HCT116 (cell line): Measurements from ENCODE around the gene TFB2M. TPM values are rescaled to one million over a fixed set of nuclear protein-coding genes. Genes with fewer than 3 reads are reported as not detected.
A peak's percentile ranks its signal among the peaks of the same experiment; 100 is the strongest.
"Not testable (repeated sequence)": the region's sequence is repeated elsewhere in the genome, so short reads cannot be mapped to it uniquely, and the experiment has no call there.

Experiments used
- ATAC-seq: fragments of 200-7000 bp; cut with Tn5 transposase; 2 replicates; pipeline ENCODE4 v1.9.1; 2020; ENCODE audit warnings: mild to moderate bottlenecking, moderate library complexity
- BruUV-seq: library from RNA; stranded (reverse); fragments of 400-500 nt; replicated peaks from 2 replicates; lab custom pipeline; 2021; lab: Mats Ljungman, UMichigan
- CTCF ChIA-PET: fragments of 300-600 bp; sonication (Branson Sonifier 250); formaldehyde crosslinking; loops from one replicate; lab custom pipeline; 2021; ENCODE audit warnings: antibody characterized with exemption; lab: Charles Lee
- POLR2A ChIA-PET: fragments of 300-600, 350-600 bp; sonication (Branson Sonifier 250); formaldehyde crosslinking; loops from one replicate; lab custom pipeline; 2021; ENCODE audit warnings: antibody characterized with exemption; lab: Charles Lee
- RAD21 ChIA-PET, 2 experiments: fragments of 300-600 bp; sonication (Branson Sonifier 250); formaldehyde crosslinking; loops; one replicate each; lab custom pipeline; 2023; ENCODE audit warnings: low total read pairs in 2 of 2; ENCODE audit not compliant: uncharacterized antibody in 2 of 2, unreplicated experiment in 2 of 2, low non-redundant PET in 1 of 2; lab: Charles Lee
- DNase-seq: peaks from one replicate; pipeline ENCODE4 v3.0.0-alpha.2; 2010; ENCODE audit warnings: low read depth, low spot score
- H2AFZ ChIP-seq: fragments of 200-600 bp; shearing (Covaris generic), sonication (generic); 2 replicates; pipeline ENCODE4 v1.6.1; 2017; ENCODE audit warnings: low read depth, mixed run types, mixed read lengths, antibody characterized with exemption, low read length; ENCODE audit not compliant: poor library complexity, severe bottlenecking
- H3K27ac ChIP-seq: 2 replicates; pipeline ENCODE4 v1.5.1; 2012; ENCODE audit warnings: low read depth, low read length
- H3K27me3 ChIP-seq: fragments of 200-600 bp; sonication (generic); 2 replicates; pipeline ENCODE4 v1.6.1; 2016; ENCODE audit warnings: mixed run types, low read length, mixed read lengths; ENCODE audit not compliant: insufficient read depth
- H3K36me3 ChIP-seq, 2 experiments: fragments of 200-500 bp in 1 of 2; fragments of 200-600 bp in 1 of 2; sonication (Bioruptor generic) in 1 of 2; sonication (generic) in 1 of 2; 2 replicates each; pipeline versions ENCODE4 v1.5.1 to v1.6.1; 2014 to 2016; ENCODE audit warnings: low read length in 2 of 2, inconsistent platforms in 1 of 2, mixed read lengths in 1 of 2, mixed run types in 1 of 2; ENCODE audit not compliant: insufficient read depth in 2 of 2, control insufficient read depth in 1 of 2
- H3K4me1 ChIP-seq, 2 experiments: fragments of 200-600 bp in 1 of 2; sonication (generic) in 1 of 2; 2 replicates each; pipeline versions ENCODE4 v1.5.1 to v1.6.1; 2012 to 2017; ENCODE audit warnings: low read length in 2 of 2, inconsistent platforms in 1 of 2, mild to moderate bottlenecking in 1 of 2, mixed read lengths in 1 of 2, mixed run types in 1 of 2, moderate library complexity in 1 of 2; ENCODE audit not compliant: insufficient read depth in 2 of 2, control insufficient read depth in 1 of 2
- H3K4me2 ChIP-seq: fragments of 200-600 bp; sonication (generic); 2 replicates; pipeline ENCODE4 v1.6.1; 2017; ENCODE audit warnings: mixed run types, low read length, mixed read lengths
- H3K4me3 ChIP-seq, 2 experiments: fragments of 200-600 bp in 1 of 2; sonication (generic) in 1 of 2; replicated peaks in 1 of 2; 2 replicates each; pipeline ENCODE4 v1.5.1; 2011 to 2016; ENCODE audit warnings: low read length in 2 of 2, control low read depth in 1 of 2, low read depth in 1 of 2, mild to moderate bottlenecking in 1 of 2, mixed read lengths in 1 of 2, mixed run types in 1 of 2
- H3K79me2 ChIP-seq: fragments of 200-600 bp; sonication (generic); 2 replicates; pipeline ENCODE4 v1.6.1; 2017; ENCODE audit warnings: mild to moderate bottlenecking, mixed run types, low read length, moderate library complexity, mixed read lengths; ENCODE audit not compliant: insufficient read depth
- H3K9ac ChIP-seq: fragments of 200-600 bp; sonication (generic); 2 replicates; pipeline ENCODE4 v1.6.1; 2016; ENCODE audit warnings: low read length, mixed read lengths
- H3K9me2 ChIP-seq: fragments of 200-600 bp; sonication (generic), shearing (Covaris generic); 2 replicates; pipeline ENCODE4 v1.6.1; 2017; ENCODE audit warnings: mixed run types, mild to moderate bottlenecking, moderate library complexity; ENCODE audit not compliant: insufficient read depth
- H3K9me3 ChIP-seq, 2 experiments: fragments of 200-500 bp in 1 of 2; fragments of 200-600 bp in 1 of 2; sonication (Bioruptor generic) in 1 of 2; sonication (generic) in 1 of 2; 2 replicates each; pipeline ENCODE4 v1.6.1; 2014 to 2017; ENCODE audit warnings: low read length in 2 of 2, mixed read lengths in 2 of 2, inconsistent platforms in 1 of 2, low read depth in 1 of 2, mild to moderate bottlenecking in 1 of 2, mixed run types in 1 of 2, moderate library complexity in 1 of 2; ENCODE audit not compliant: control insufficient read depth in 1 of 2, insufficient read depth in 1 of 2
- H4K20me1 ChIP-seq: fragments of 200-600 bp; sonication (generic), shearing (Covaris generic); 2 replicates; pipeline ENCODE4 v1.6.1; 2017; ENCODE audit warnings: mixed run types, mild to moderate bottlenecking, moderate library complexity; ENCODE audit not compliant: insufficient read depth
- POLR2A ChIP-seq: IDR thresholded peaks from 2 replicates; pipeline ENCODE4 v1.7.0; 2011; ENCODE audit warnings: borderline replicate concordance; ENCODE audit not compliant: insufficient read depth, insufficient read length; ENCODE audit errors: extremely low read depth
- ZFX ChIP-seq: fragments of 450-650 bp; IDR thresholded peaks from 2 replicates; pipeline ENCODE4 v1.6.1; 2017
- intact Hi-C: fragments of 100-400 bp; cut with micrococcal nuclease; formaldehyde crosslinking; loops from 2 replicates; pipeline ENCODE4 v1.10.0; 2022
- total RNA-seq: library from RNA; stranded (reverse); gene quantifications from one replicate; pipeline ENCODE4 v1.2.1, GENCODE V29; 2021; ENCODE audit not compliant: unreplicated experiment

The TFB2M gene
- total RNA-seq, 1 experiment from 2014 or later: 24.4 TPM

DNA sequence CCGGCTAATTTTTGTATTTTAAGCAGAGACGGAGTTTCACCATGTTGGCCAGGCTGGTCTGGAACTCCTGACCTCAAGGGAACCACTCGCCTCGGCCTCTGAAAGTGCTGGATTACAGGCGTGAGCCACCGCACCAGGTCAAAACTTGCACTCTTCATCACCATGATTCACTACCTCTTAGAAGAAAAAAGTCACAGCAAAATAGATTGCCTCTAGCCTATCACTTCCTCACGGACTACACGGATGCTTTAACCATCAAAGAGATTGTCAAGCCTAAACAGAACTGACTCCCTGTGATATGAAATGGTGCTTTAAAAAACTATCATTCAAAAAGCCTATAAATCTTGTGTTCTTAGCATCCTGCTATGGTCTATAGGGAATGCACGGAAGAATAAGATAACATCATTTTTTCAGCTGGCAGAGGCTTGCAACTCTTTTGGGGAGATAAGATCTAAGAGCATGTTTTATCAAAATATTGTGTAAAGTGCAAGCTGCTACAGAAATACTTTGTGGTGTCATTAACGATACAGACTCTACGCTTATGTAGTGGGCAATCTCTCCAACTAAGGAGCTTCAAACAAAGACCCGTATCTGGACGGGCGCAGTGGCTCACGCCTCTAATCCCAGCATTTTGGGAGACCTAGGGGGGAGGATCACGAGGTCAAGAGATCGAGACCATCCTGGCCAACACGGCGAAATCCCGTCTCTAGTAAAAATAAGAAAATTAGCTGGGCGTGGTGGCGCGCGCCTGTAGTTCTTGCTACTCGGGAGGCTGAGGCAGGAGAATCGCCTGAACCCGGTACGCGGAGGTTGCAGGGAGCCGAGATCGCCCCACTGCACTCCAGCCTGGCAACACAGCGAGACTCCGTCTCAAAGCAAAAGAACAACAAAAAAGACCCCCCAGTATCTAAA is 966 bp downstream of the TFB2M start:
- H3K9ac ChIP-seq: peak overlapping the region; percentile 80
- TF ChIP-seq POLR2A (no peak), ZFX (no peak)
- TSS peak; percentile 43 for BruUV-seq
- ChIA-PET RAD21 (no interaction called here), POLR2A (interaction anchor here (0.6 kb wide), 1 partner anchor 37 kb away, joined by 3 read pairs; no protein-coding TSS in a partner anchor), CTCF (no interaction called here)
- H4K20me1 ChIP-seq: no peaks in the 10 kb centered on the region
- peak overlapping the region; percentile 73 to 92 for H3K4me3 ChIP-seq
- H2AFZ ChIP-seq: no peak overlapping the region
- H3K9me3 ChIP-seq: no peaks in the 10 kb centered on the region
- peaks cover 10 to 16% of the 10 kb centered on the region in 2 experiments for H3K4me1 ChIP-seq
- DNase-seq: no peak
- H3K36me3 ChIP-seq: peaks cover 6 to 11% of the 10 kb centered on the region in 2 experiments; a peak in 3 of 4 replicates
- intact Hi-C loops: no loop called here
- H3K27me3 ChIP-seq: no peaks in the 10 kb centered on the region
- no peaks in the 10 kb centered on the region for H3K9me2 ChIP-seq
- peaks cover 87% of the 10 kb centered on the region for H3K79me2 ChIP-seq
- H3K27ac ChIP-seq: peak overlapping the region; percentile 62
- ATAC-seq: no peak
- peak overlapping the region; percentile 68 for H3K4me2 ChIP-seq

DNA sequence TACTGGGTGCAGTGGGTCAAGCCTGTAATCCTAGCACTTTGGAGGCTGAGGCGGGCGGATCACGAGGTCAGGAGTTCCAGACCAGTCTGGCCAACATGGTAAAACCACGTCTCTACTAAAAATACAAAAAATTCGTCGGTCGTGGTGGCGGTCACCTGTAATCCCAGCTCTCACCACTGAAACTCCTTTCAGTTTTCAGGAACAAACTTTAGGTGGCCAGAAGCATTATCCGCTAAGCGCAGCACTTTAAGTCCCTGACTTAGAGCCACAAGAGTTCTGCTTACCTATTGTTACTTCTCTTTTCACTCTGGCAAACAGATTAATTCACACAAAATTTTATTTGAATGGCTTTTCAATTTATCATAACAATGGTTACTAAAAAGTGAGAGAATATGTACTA is 5.2 kb downstream of the TFB2M start:
- H3K27me3 ChIP-seq, H3K4me3 ChIP-seq, intact Hi-C loops, BruUV-seq, H3K4me1 ChIP-seq, H3K9me3 ChIP-seq, H3K9ac ChIP-seq, H2AFZ ChIP-seq, RAD21 ChIA-PET, DNase-seq, H3K27ac ChIP-seq, H3K9me2 ChIP-seq, H4K20me1 ChIP-seq, H3K4me2 ChIP-seq, CTCF ChIA-PET, POLR2A ChIA-PET: not testable (repeated sequence)
- H3K36me3 ChIP-seq: peaks cover 11 to 15% of the 10 kb centered on the region in 2 experiments
- ATAC-seq: peak; percentile 46; the same call in 1 of the 2 replicates
- H3K79me2 ChIP-seq: peaks cover 89% of the 10 kb centered on the region
